NT2/D1 (cell line): ENCODE data around the gene LEMD3.

Source experiments
- SUZ12 ChIP-seq: IDR thresholded peaks from 2 replicates; pipeline ENCODE4 v1.6.1; 2011; ENCODE audit not compliant: insufficient read length, insufficient read depth; ENCODE audit errors: extremely low read depth
- YY1 ChIP-seq: IDR thresholded peaks from 2 replicates; pipeline ENCODE4 v1.6.1; 2011; ENCODE audit not compliant: insufficient read length, insufficient read depth
- ZNF274 ChIP-seq: IDR thresholded peaks from 2 replicates; pipeline ENCODE4 v1.6.1; 2011; ENCODE audit warnings: mild to moderate bottlenecking, low read depth, low read length

- TF ChIP-seq YY1 (no peak), ZNF274 (no peak), SUZ12 (no peak)
Measured at GRCh38 chr12:65257986-65258385, 88.6 kb downstream of the LEMD3 start.
